Sigmoid colon (tissue), 4 donors: ENCODE measurements around the gene ENTPD2.

Experiments
- CTCF ChIP-seq, 4 experiments: fragments of 450-650 bp in 3 of 4; fragments of 200-600 bp in 1 of 4; IDR thresholded peaks; one replicate each; pipeline ENCODE4 v1.5.1; 2016 to 2019; ENCODE audit warnings: antibody characterized with exemption in 4 of 4, mild to moderate bottlenecking in 3 of 4, moderate library complexity in 2 of 4
- EP300 ChIP-seq, 4 donors: sonication (generic); formaldehyde crosslinking; IDR thresholded peaks; one replicate each; pipeline ENCODE4 v1.6.1; 2017; ENCODE audit warnings: antibody characterized with exemption in 4 of 4
- POLR2A ChIP-seq, 2 donors: fragments of 450-650 bp; IDR thresholded peaks; one replicate each; pipeline ENCODE4 v1.6.1; 2016; ENCODE audit warnings: antibody characterized with exemption in 2 of 2, mild to moderate bottlenecking in 2 of 2, moderate library complexity in 2 of 2
- POLR2AphosphoS5 ChIP-seq, 4 donors: sonication (generic); formaldehyde crosslinking; IDR thresholded peaks; one replicate each; pipeline ENCODE4 v1.6.1; 2017; ENCODE audit warnings: antibody characterized with exemption in 4 of 4

- no peak for TF ChIP-seq CTCF (IDR thresholded peaks at IDR 0.05)
- no peak for TF ChIP-seq POLR2A (IDR thresholded peaks at IDR 0.05)
- TF ChIP-seq POLR2AphosphoS5 (IDR thresholded peaks at IDR 0.05): no peak
- no peak for TF ChIP-seq EP300 (IDR thresholded peaks at IDR 0.05)
These were observed 53.5 kb downstream of the ENTPD2 start for GRCh38 chr9:137000177-137000930.
